Thymus (tissue), 11 donors: ENCODE measurements around the gene FBH1. TPM values are rescaled to one million over a fixed set of nuclear protein-coding genes. Genes with fewer than 3 reads are reported as not detected.
"Not testable (repeated sequence)": the region's sequence is repeated elsewhere in the genome, so short reads cannot be mapped to it uniquely, and the experiment has no call there.

Experiments used
- DNase-seq, 9 donors: peaks; one replicate each; pipeline ENCODE4 v3.0.0-alpha.2; 2013; ENCODE audit warnings: low spot score in 9 of 9, low read depth in 6 of 9, missing footprints in 1 of 9
- H3K27ac ChIP-seq, 2 donors: one replicate each; pipeline ENCODE4 v1.5.1; 2013; ENCODE audit warnings: control low read depth in 1 of 2, low read depth in 1 of 2, low read length in 1 of 2, mild to moderate bottlenecking in 1 of 2, moderate library complexity in 1 of 2
- H3K27me3 ChIP-seq, 2 donors: one replicate each; pipeline ENCODE4 v1.5.1; 2013; ENCODE audit warnings: low read length in 1 of 2; ENCODE audit not compliant: control insufficient read depth in 2 of 2, insufficient read depth in 1 of 2
- H3K36me3 ChIP-seq, 2 donors: one replicate each; pipeline ENCODE4 v1.5.1; 2013; ENCODE audit warnings: low read length in 1 of 2, mild to moderate bottlenecking in 1 of 2, moderate library complexity in 1 of 2; ENCODE audit not compliant: control insufficient read depth in 2 of 2, insufficient read depth in 2 of 2
- H3K4me1 ChIP-seq, 2 donors: one replicate each; pipeline ENCODE4 v1.5.1; 2013; ENCODE audit warnings: low read length in 2 of 2; ENCODE audit not compliant: control insufficient read depth in 2 of 2, insufficient read depth in 2 of 2
- H3K4me3 ChIP-seq, 2 donors: one replicate each; pipeline ENCODE4 v1.5.1; 2013; ENCODE audit warnings: low read length in 2 of 2, control low read depth in 1 of 2, mild to moderate bottlenecking in 1 of 2
- H3K9me3 ChIP-seq, 2 donors: one replicate each; pipeline ENCODE4 v1.5.1; 2013; ENCODE audit warnings: low read length in 1 of 2, mild to moderate bottlenecking in 1 of 2; ENCODE audit not compliant: control insufficient read depth in 2 of 2, insufficient read depth in 1 of 2
- whole genome bisulfite sequencing: extraction: QIAGEN DNeasy Blood & Tissue Kit; methylation state at CpG from one replicate; pipeline ENCODE4 v1.1.7; 2013; 5-methylcytosine and 5-hydroxymethylcytosine counted together
- polyA plus RNA-seq: library from polyadenylated mRNA; stranded (reverse); fragments of 200-250 nt; gene quantifications from one replicate; pipeline ENCODE4 v1.2.3, GENCODE V29; 2013
- total RNA-seq: library from RNA; stranded (reverse); fragments of 120-200 nt; gene quantifications from one replicate; pipeline ENCODE4 v1.2.4, GENCODE V29; 2013
- donor health status: healthy.

The FBH1 gene
- total and polyA plus RNA-seq, 2 donors: 52.8 to 97.8 TPM

DNA sequence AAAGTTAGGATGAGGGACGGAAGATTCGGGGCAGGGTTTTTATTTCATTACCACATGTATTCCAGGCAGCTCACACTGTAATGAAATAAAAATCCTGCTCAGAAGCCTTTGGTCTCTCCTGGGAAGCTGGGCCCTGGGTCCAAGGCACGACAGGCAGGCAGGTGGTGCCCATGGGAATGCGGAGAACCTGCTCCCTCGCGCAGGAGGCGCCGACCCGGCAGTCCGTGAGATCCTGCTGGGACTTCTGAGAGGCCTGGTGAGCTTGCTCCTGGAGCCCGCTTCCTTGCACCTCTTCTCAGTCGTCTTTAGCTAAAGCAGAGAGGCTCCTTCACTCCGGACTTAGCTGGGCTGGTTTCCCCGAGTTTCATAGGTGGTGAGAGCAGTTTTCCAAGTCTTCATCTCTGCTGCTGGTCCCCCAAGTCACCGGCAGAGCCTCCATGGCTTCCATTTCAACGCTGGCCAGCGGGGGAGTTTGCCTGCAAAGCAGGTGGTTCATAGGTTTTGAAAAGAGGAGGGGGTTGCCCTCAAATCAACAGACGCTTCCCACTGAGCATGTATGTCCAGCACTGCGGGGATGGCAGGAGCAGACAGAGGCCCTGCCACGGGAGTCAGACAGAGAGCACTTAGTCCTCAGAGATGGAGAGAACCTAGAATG lies 62.8 kb downstream of the FBH1 start:
- no peaks in the 10 kb centered on the region for H3K4me1 ChIP-seq
- DNase-seq: no peak
- no peak overlapping the region for H3K27ac ChIP-seq
- peaks cover 0 to 4% of the 10 kb centered on the region in 2 donors for H3K36me3 ChIP-seq
- 97% methylated on average over 20 of the region's 20 CpGs for WGBS
- no peaks in the 10 kb centered on the region for H3K27me3 ChIP-seq
- no peaks in the 10 kb centered on the region for H3K9me3 ChIP-seq
- no peak overlapping the region for H3K4me3 ChIP-seq

DNA sequence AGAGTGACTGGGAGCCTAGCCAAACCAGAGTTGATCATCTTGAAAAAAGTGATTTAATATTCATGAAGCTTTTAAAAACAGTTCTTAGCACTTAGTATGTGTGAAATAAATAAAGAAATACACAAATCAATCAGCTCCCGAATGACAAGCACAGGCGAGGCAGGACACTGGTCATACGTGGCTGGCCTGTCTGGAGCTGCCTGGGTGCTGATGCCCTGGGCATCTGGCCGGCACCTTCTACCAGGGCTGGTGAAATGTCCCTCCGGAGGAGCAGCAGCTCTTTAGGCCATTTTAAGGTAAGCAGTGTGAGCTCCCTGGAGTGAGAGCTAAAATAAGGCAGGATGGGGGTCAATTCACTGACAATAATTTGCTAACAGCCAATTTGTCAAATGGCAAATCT lies 63.6 kb downstream of the FBH1 start:
- no peaks in the 10 kb centered on the region for H3K27me3 ChIP-seq
- no peaks in the 10 kb centered on the region for H3K9me3 ChIP-seq
- no peaks in the 10 kb centered on the region for H3K4me1 ChIP-seq
- H3K36me3 ChIP-seq: peaks cover 0 to 4% of the 10 kb centered on the region in 2 donors
- WGBS: 97% methylated on average over 5 of the region's 5 CpGs
- no peak overlapping the region for H3K27ac ChIP-seq
- no peak overlapping the region for H3K4me3 ChIP-seq
- no peak for DNase-seq

DNA sequence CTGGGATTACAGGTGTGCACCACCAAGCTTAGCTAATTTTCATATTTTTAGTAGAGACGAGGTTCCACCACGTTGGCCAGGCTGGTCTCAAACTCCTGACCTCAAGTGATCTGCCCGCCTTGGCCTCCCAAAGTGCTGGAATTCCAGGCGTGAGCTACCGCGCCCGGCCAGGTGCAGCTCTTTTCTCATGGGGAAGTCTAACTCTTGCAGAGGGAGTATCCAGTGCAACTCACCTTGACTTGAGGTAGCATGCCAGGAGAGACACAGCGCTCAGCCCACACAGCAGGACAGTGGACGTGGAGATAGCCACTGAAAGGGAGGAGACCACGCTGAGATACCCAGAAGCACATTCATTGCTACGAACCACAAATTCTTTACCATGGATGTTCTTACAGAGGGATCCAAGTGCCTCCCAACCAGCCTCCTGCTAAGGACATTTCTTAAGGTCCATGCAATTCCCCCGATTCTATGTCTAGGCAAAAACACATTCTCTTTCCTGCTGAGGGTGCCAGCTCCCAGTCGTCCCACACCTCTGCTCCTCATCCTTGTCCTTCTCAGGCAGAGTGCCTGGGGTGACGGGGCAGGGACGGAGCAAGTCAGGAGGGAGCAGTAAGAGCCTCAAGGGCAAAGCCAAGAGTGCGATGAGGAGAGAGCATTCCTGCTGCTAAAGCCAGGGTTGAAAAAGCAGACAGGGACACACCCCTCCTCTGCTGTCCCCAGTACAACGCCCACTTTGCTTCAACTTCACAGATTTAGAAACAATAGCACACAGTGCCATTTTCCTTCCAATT lies 66.3 kb downstream of the FBH1 start:
- WGBS: 94% methylated on average over 17 of the region's 17 CpGs
- no peaks in the 10 kb centered on the region for H3K9me3 ChIP-seq
- no peak overlapping the region for H3K4me3 ChIP-seq
- no peak overlapping the region for H3K27ac ChIP-seq
- H3K4me1 ChIP-seq: no peaks in the 10 kb centered on the region
- no peaks in the 10 kb centered on the region for H3K27me3 ChIP-seq
- DNase-seq: no peak
- peaks cover 4 to 6% of the 10 kb centered on the region in 2 donors for H3K36me3 ChIP-seq

DNA sequence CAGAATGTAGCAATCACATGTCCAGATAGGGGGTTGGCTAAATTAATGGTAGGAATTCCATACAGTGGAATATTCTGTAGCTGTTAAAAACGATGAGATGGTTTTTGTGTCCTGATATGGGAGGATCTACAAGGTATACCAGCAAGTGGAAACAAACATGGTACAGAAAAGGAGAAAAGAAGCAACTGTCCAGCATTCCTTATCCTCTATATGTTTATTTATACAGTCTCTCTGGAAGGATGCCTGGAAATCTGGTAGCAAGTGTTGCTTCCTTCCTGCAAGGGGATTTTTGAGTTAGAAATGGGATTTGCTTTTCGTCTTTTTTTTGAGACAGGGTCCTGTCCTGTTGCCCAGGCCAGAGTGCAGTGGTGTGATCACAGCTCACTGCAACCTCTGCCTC lies 68.0 kb downstream of the FBH1 start:
- no peak overlapping the region for H3K4me3 ChIP-seq
- WGBS: 96% methylated on average over 2 of the region's 2 CpGs

DNA sequence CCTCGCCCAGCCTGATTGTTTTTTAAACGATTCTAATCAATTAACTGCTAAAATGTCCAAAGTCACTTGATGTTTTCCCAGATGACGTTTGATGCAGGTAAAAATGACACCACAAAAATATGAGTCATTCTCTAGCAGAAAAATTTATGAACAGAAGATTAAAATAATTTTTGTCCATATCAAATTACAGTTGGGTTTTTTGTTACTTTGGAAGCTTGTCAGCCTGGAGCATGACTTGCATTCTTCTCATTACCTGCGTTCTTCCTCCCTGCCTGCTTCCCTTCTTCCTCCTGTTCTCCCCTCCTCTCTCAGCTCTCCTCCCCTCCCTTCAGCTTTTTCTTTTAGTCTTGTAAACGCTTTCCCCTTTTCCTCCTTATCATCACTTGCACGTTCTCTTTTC lies 68.6 kb downstream of the FBH1 start:
- Histone ChIP-seq H3K36me3 (peaks cover 0 to 6% of the 10 kb centered on the region in 2 donors), H3K27me3 (no peaks in the 10 kb centered on the region), H3K4me3 (no peak overlapping the region), H3K27ac (no peak overlapping the region), H3K9me3 (no peaks in the 10 kb centered on the region), H3K4me1 (no peaks in the 10 kb centered on the region)
- no peak for DNase-seq
- 86% methylated on average over 6 of the region's 6 CpGs for WGBS

More for the DNA sequence above, 68.0 kb downstream of the FBH1 start:
- Histone ChIP-seq H3K27ac (no peak overlapping the region), H3K9me3 (no peaks in the 10 kb centered on the region), H3K4me1 (no peaks in the 10 kb centered on the region), H3K27me3 (no peaks in the 10 kb centered on the region), H3K36me3 (peaks cover 0 to 6% of the 10 kb centered on the region in 2 donors)
- DNase-seq: no peak

DNA sequence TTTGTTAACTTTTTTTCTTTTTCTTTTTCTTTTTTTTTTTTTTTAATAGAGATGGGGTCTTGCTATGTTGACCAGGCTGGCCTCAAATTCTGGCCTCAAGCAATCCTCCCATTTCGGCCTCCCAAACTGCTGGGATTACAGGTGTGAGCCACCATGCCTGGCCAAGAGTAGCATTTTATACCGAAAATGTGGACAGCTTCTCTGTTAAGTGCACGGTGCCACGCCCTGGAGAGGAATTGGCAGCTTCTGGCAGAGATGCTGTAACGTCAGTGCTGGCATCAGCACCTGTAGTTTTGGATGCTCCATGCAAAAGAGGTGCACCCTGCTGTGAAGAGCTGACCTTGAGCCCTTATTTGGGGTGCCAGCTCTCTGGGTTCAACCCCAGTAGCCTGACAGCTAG lies 69.1 kb downstream of the FBH1 start:
- Histone ChIP-seq H3K4me1 (no peaks in the 10 kb centered on the region), H3K27me3 (no peaks in the 10 kb centered on the region), H3K9me3 (no peaks in the 10 kb centered on the region), H3K36me3 (peaks cover 0 to 6% of the 10 kb centered on the region in 2 donors), H3K27ac (no peak overlapping the region), H3K4me3 (no peak overlapping the region)
- WGBS: 97% methylated on average over 5 of the region's 5 CpGs
- DNase-seq: no peak

DNA sequence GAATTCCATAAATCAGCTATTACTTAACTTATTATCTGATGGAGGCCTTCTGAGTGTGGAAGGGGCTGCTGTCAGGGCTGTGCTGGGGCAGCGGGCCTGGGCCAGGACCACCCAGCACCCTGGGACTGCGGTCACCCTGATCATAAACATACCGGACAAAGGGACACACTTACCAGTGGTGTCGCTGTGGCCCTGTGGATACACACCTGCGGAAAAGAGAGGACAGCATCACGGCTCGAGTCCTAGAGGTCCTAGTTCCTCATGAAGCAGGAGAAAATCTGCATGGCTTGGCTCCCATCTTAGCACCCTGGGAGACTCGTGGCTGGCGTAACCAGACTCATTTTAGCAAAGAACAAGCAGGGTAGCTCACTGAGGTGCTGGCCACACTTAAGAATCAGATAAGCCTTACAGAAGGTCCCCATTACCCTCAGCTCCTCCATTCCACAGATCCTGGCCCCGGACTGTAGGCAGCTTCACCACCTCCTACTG lies 69.6 kb downstream of the FBH1 start:
- Histone ChIP-seq H3K27me3 (no peaks in the 10 kb centered on the region), H3K27ac (no peak overlapping the region), H3K4me3 (no peak overlapping the region), H3K9me3 (no peaks in the 10 kb centered on the region), H3K4me1 (no peaks in the 10 kb centered on the region), H3K36me3 (peaks cover 0 to 6% of the 10 kb centered on the region in 2 donors)
- 92% methylated on average over 10 of the region's 10 CpGs for WGBS
- DNase-seq: no peak

DNA sequence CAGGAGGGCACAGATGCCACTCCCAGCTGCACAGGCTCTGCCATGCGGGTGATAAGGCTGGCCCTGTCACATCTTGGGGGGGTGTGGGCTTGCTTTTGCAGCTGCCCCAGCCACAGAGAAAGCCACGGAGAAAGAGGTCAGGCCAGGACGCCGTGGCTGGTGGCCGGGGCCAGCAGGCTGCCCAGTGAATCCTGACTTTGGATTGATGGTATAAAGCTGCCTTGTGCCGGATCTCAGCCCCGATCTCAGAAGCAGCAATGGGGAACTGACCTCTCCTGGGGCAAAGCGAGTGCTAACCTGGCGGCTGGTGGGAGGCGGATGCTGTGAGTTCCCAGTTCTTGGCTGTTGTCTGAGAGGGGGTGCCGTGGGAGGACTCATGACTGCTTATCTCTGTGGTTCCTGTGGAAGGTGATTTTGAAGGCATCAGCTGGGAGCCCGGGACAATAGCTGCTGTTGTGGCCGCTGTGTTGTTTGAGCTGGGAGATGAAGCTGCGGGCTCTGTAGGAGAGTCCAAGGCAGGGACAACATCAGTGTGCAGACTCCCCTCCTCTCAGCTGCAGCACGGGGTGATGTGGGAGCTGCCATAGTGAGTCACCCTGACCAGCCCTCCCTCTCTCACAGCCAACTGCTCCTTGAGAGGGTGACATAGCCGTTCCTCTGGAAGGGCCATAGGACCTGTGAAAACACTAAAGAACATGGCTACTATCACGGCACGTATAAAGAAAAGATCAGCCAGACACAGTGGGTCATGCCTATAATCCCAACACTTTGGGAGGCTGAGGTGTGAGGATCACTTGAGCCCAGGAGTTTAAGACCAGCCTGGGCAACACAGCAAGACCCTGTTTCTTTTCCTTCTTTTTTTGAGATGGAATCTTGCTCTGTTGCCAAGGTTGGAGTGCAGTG lies 70.3 kb downstream of the FBH1 start:
- Histone ChIP-seq H3K36me3 (peaks cover 0 to 6% of the 10 kb centered on the region in 2 donors), H3K9me3 (no peaks in the 10 kb centered on the region), H3K4me1 (no peaks in the 10 kb centered on the region), H3K27ac (no peak overlapping the region), H3K4me3 (no peak overlapping the region), H3K27me3 (no peaks in the 10 kb centered on the region)
- 98% methylated on average over 18 of the region's 18 CpGs for WGBS
- DNase-seq: no peak

DNA sequence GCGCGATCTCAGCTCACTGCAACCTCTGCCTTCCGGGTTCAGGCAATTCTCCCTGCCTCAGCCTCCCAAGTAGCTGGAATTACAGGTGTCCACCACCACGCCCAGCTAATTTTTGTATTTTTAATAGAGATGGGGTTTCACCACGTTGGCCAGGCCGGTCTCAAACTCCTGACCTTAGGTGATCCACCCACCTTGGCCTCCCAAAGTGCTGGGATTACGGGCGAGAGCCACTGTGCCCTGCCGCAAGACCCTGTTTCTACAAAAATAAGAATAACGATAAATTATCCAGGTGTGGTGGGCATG lies 70.9 kb downstream of the FBH1 start:
- 96% methylated on average over 10 of the region's 10 CpGs for WGBS
- not testable (repeated sequence) for H3K27me3 ChIP-seq, H3K4me1 ChIP-seq, H3K27ac ChIP-seq, DNase-seq, H3K9me3 ChIP-seq, H3K4me3 ChIP-seq, H3K36me3 ChIP-seq
